Activated CD8-positive, alpha-beta T cell treated with anti-CD3 and anti-CD28 coated beads, Interleukin-2, amount 10 ng/mL, durations not matched to agents 7 days and 5 days (primary cell): ENCODE measurements around the gene EFHD2. TPM values are rescaled to one million over a fixed set of nuclear protein-coding genes. Genes with fewer than 3 reads are reported as not detected.

ENCODE experiments used
- ATAC-seq: fragments of 150-1000 bp; cut with Tn5 transposase; one replicate; pipeline ENCODE4 v1.10.0; 2021; ENCODE audit warnings: moderate library complexity
- CTCF ChIA-PET: fragments of 350-600 bp; sonication (Branson Sonifier 250); formaldehyde crosslinking; loops from one replicate; lab custom pipeline; 2021; ENCODE audit warnings: antibody characterized with exemption; lab: Charles Lee
- POLR2A ChIA-PET: fragments of 350-600 bp; sonication (Branson Sonifier 250); formaldehyde crosslinking; loops from one replicate; lab custom pipeline; 2021; ENCODE audit warnings: antibody characterized with exemption; lab: Charles Lee
- DNase-seq: peaks from one replicate; pipeline ENCODE4 v3.0.0-alpha.2; 2020
- H3K27ac Mint-ChIP-seq: one replicate; pipeline ENCODE4 v1.8.0; 2021; ENCODE audit warnings: mild to moderate bottlenecking, mixed read lengths
- H3K27me3 Mint-ChIP-seq: one replicate; pipeline ENCODE4 v1.8.0; 2021; ENCODE audit warnings: low read depth, mixed read lengths
- H3K36me3 Mint-ChIP-seq: one replicate; pipeline ENCODE4 v1.8.0; 2021; ENCODE audit warnings: low read depth, mixed read lengths
- H3K4me1 Mint-ChIP-seq: one replicate; pipeline ENCODE4 v1.8.0; 2021; ENCODE audit warnings: low read depth, mixed read lengths
- H3K4me3 Mint-ChIP-seq: one replicate; pipeline ENCODE4 v1.8.0; 2021; ENCODE audit warnings: mild to moderate bottlenecking, mixed read lengths
- H3K9me3 Mint-ChIP-seq: one replicate; pipeline ENCODE4 v1.8.0; 2022; ENCODE audit warnings: mixed read lengths; ENCODE audit not compliant: insufficient read depth
- total RNA-seq, 2 experiments: library from RNA; stranded (reverse); gene quantifications; one replicate each; pipeline ENCODE4 v1.2.3, GENCODE V29; 2021

Gene EFHD2
- total RNA-seq, 2 experiments from 2014 or later = 71.0 to 71.8 TPM

GRCh38 chr1:15436881-15437442 is 27.3 kb downstream of the EFHD2 start:
- Mint-ChIP-seq H3K27ac (no peak overlapping the region), H3K4me1 (no peaks in the 10 kb centered on the region), H3K36me3 (no peaks in the 10 kb centered on the region), H3K4me3 (no peak overlapping the region), H3K27me3 (no peaks in the 10 kb centered on the region), H3K9me3 (no peaks in the 10 kb centered on the region)
- DNase-seq (no peak), ATAC-seq (no peak)
- CTCF ChIA-PET = interaction anchor here (3.7 kb wide), 1 partner anchor 113 kb away, joined by 21 read pairs; no protein-coding TSS in a partner anchor
- POLR2A ChIA-PET = no interaction called here

- CTCF ChIA-PET = no interaction called here
- POLR2A ChIA-PET = no interaction called here
- Mint-ChIP-seq H3K9me3 (no peaks in the 10 kb centered on the region), H3K27ac (no peak overlapping the region), H3K36me3 (no peaks in the 10 kb centered on the region), H3K4me3 (no peak overlapping the region), H3K27me3 (no peaks in the 10 kb centered on the region), H3K4me1 (no peaks in the 10 kb centered on the region)
- DNase-seq (no peak), ATAC-seq (no peak)
These were observed 29.6 kb downstream of the EFHD2 start for GRCh38 chr1:15439325-15439724.

GRCh38 chr1:15440357-15440756 is 30.7 kb downstream of the EFHD2 start:
- H3K36me3 Mint-ChIP-seq = no peaks in the 10 kb centered on the region
- DNase-seq = no peak
- no peak for ATAC-seq
- ChIA-PET CTCF (no interaction called here), POLR2A (no interaction called here)
- H3K4me3 Mint-ChIP-seq = no peak overlapping the region
- no peak overlapping the region for H3K27ac Mint-ChIP-seq
- peaks cover 5% of the 10 kb centered on the region for H3K4me1 Mint-ChIP-seq
- H3K27me3 Mint-ChIP-seq = no peaks in the 10 kb centered on the region
- no peaks in the 10 kb centered on the region for H3K9me3 Mint-ChIP-seq

- CTCF ChIA-PET = interaction anchor here (1.5 kb wide), 1 partner anchor 10 kb away, joined by 6 read pairs; no protein-coding TSS in a partner anchor
- H3K4me1 Mint-ChIP-seq = peaks cover 12% of the 10 kb centered on the region
These were observed 31.6 kb downstream of the EFHD2 start for GRCh38 chr1:15441247-15441646.

GRCh38 chr1:15442119-15442518 is 32.4 kb downstream of the EFHD2 start:
- Mint-ChIP-seq H3K27me3 (peaks cover 5% of the 10 kb centered on the region), H3K4me1 (peaks cover 12% of the 10 kb centered on the region), H3K9me3 (no peaks in the 10 kb centered on the region), H3K27ac (no peak overlapping the region), H3K4me3 (no peak overlapping the region), H3K36me3 (no peaks in the 10 kb centered on the region)
- CTCF ChIA-PET = interaction anchor here (1.5 kb wide), 1 partner anchor 10 kb away, joined by 6 read pairs; no protein-coding TSS in a partner anchor
- POLR2A ChIA-PET = no interaction called here
- no peak for DNase-seq
- no peak for ATAC-seq

More at GRCh38 chr1:15441247-15441646, 31.6 kb downstream of the EFHD2 start:
- Mint-ChIP-seq H3K27me3 (peaks cover 5% of the 10 kb centered on the region), H3K27ac (no peak overlapping the region), H3K4me3 (no peak overlapping the region), H3K9me3 (no peaks in the 10 kb centered on the region), H3K36me3 (no peaks in the 10 kb centered on the region)
- DNase-seq = no peak
- POLR2A ChIA-PET = no interaction called here
- ATAC-seq = no peak

GRCh38 chr1:15442759-15443158 is 33.1 kb downstream of the EFHD2 start:
- Mint-ChIP-seq H3K4me1 (peaks cover 12% of the 10 kb centered on the region), H3K36me3 (no peaks in the 10 kb centered on the region), H3K27ac (no peak overlapping the region), H3K27me3 (peaks cover 5% of the 10 kb centered on the region), H3K9me3 (no peaks in the 10 kb centered on the region), H3K4me3 (no peak overlapping the region)
- ChIA-PET CTCF (interaction anchor here (2.2 kb wide), 1 partner anchor 120 kb away, joined by 6 read pairs; no protein-coding TSS in a partner anchor), POLR2A (no interaction called here)
- no peak for ATAC-seq
- no peak for DNase-seq

- POLR2A ChIA-PET = no interaction called here
- CTCF ChIA-PET = interaction anchor here (2.2 kb wide), 1 partner anchor 120 kb away, joined by 6 read pairs; no protein-coding TSS in a partner anchor
- ATAC-seq (no peak), DNase-seq (no peak)
- no peaks in the 10 kb centered on the region for H3K9me3 Mint-ChIP-seq
- H3K36me3 Mint-ChIP-seq = no peaks in the 10 kb centered on the region
- no peak overlapping the region for H3K27ac Mint-ChIP-seq
- H3K27me3 Mint-ChIP-seq = peaks cover 5% of the 10 kb centered on the region
- H3K4me3 Mint-ChIP-seq = no peak overlapping the region
- peaks cover 12% of the 10 kb centered on the region for H3K4me1 Mint-ChIP-seq
These were observed 33.6 kb downstream of the EFHD2 start for GRCh38 chr1:15443281-15443680.

GRCh38 chr1:15444468-15445389 is 35.0 kb downstream of the EFHD2 start:
- no peak for DNase-seq
- Mint-ChIP-seq H3K27ac (no peak overlapping the region), H3K4me1 (peaks cover 12% of the 10 kb centered on the region), H3K27me3 (peaks cover 5% of the 10 kb centered on the region), H3K36me3 (no peaks in the 10 kb centered on the region), H3K9me3 (no peaks in the 10 kb centered on the region), H3K4me3 (no peak overlapping the region)
- ChIA-PET POLR2A (no interaction called here), CTCF (interaction anchor here (2.2 kb wide), 1 partner anchor 122 kb away, joined by 6 read pairs; no protein-coding TSS in a partner anchor)
- ATAC-seq = no peak

- Mint-ChIP-seq H3K36me3 (no peaks in the 10 kb centered on the region), H3K4me3 (no peak overlapping the region), H3K27ac (no peak overlapping the region), H3K27me3 (peaks cover 5% of the 10 kb centered on the region), H3K4me1 (peaks cover 12% of the 10 kb centered on the region), H3K9me3 (no peaks in the 10 kb centered on the region)
- ChIA-PET CTCF (no interaction called here), POLR2A (no interaction called here)
- ATAC-seq = no peak
- no peak for DNase-seq
These were observed 35.9 kb downstream of the EFHD2 start for GRCh38 chr1:15445390-15446122.

- Mint-ChIP-seq H3K36me3 (no peaks in the 10 kb centered on the region), H3K9me3 (no peaks in the 10 kb centered on the region), H3K4me1 (peaks cover 12% of the 10 kb centered on the region), H3K4me3 (no peak overlapping the region), H3K27me3 (peaks cover 5% of the 10 kb centered on the region), H3K27ac (no peak overlapping the region)
- CTCF ChIA-PET = no interaction called here
- DNase-seq = no peak
- POLR2A ChIA-PET = no interaction called here
- ATAC-seq = no peak
These were observed 36.5 kb downstream of the EFHD2 start for GRCh38 chr1:15446212-15446611.

- ATAC-seq (no peak), DNase-seq (no peak)
- Mint-ChIP-seq H3K27me3 (peaks cover 5% of the 10 kb centered on the region), H3K9me3 (no peaks in the 10 kb centered on the region), H3K27ac (no peak overlapping the region), H3K36me3 (no peaks in the 10 kb centered on the region), H3K4me1 (peaks cover 12% of the 10 kb centered on the region), H3K4me3 (no peak overlapping the region)
- CTCF ChIA-PET = no interaction called here
- POLR2A ChIA-PET = no interaction called here
These were observed 39.3 kb downstream of the EFHD2 start for GRCh38 chr1:15448877-15449462.
